H1 (cell line): ENCODE results near the gene UBB.

Experiments used
- EGR1 ChIP-seq: IDR thresholded peaks from 2 replicates; pipeline ENCODE4 v1.6.1; 2011; ENCODE audit warnings: low read depth, low read length, borderline replicate concordance
- POLR2AphosphoS5 ChIP-seq: IDR thresholded peaks from 2 replicates; pipeline ENCODE4 v1.6.1; 2011; ENCODE audit warnings: low read depth, low read length
- TF ChIP-seq, protein P1 (sequence below), 3 experiments: IDR thresholded peaks; 1 replicate in 2 of 3; 2 replicates in 1 of 3; pipeline versions ENCODE4 v1.5.1 to v1.6.1; 2011; ENCODE audit warnings: low read length in 3 of 3, mild to moderate bottlenecking in 3 of 3, inconsistent platforms in 2 of 3, low read depth in 1 of 3, moderate library complexity in 1 of 3; ENCODE audit not compliant: insufficient read depth in 1 of 3; ENCODE audit errors: control extremely low read depth in 1 of 3

DNA sequence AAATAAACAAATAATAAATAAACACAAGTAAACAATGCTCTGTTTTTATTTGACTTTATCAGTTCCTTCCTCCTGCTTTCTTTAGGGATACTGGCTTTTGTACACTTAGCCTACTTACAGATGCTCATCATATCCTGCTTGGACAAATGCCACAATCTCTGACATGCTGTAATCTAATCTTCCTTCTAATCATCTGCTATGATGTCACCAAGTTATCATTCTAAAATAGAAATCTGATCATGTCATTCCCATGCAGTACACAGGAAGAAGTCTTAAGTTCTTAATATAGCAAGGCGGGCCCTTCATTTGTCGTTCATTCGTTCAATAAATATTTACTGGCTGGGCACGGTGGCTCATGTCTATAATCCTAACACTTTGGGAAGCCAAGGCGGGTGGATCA, 9.1 kb upstream of the UBB start:
- TF ChIP-seq EGR1 (no peak), POLR2AphosphoS5 (no peak)
- TF ChIP-seq, protein P1, sequence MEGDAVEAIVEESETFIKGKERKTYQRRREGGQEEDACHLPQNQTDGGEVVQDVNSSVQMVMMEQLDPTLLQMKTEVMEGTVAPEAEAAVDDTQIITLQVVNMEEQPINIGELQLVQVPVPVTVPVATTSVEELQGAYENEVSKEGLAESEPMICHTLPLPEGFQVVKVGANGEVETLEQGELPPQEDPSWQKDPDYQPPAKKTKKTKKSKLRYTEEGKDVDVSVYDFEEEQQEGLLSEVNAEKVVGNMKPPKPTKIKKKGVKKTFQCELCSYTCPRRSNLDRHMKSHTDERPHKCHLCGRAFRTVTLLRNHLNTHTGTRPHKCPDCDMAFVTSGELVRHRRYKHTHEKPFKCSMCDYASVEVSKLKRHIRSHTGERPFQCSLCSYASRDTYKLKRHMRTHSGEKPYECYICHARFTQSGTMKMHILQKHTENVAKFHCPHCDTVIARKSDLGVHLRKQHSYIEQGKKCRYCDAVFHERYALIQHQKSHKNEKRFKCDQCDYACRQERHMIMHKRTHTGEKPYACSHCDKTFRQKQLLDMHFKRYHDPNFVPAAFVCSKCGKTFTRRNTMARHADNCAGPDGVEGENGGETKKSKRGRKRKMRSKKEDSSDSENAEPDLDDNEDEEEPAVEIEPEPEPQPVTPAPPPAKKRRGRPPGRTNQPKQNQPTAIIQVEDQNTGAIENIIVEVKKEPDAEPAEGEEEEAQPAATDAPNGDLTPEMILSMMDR (IDR thresholded peaks at IDR 0.05; ENCODE audit: control extremely low read depth in 1 of 3, insufficient read depth in 1 of 3, low read depth in 1 of 3, low read length in 3 of 3): no peak
